WERI-Rb-1 (cell line): ENCODE results near the gene REC8.

Experiments
- DNase-seq: peaks from one replicate; pipeline ENCODE4 v3.0.0-alpha.2; 2020
- H3K27ac ChIP-seq: fragments of 250-450 bp; sonication (Bioruptor Pico); 2 replicates; pipeline ENCODE4 v1.5.1; 2020; ENCODE audit warnings: mild to moderate bottlenecking, moderate library complexity
- H3K27me3 ChIP-seq: fragments of 250-450 bp; sonication (Bioruptor Pico); 2 replicates; pipeline ENCODE4 v1.5.1; 2021; ENCODE audit warnings: mild to moderate bottlenecking, low read depth, moderate library complexity; ENCODE audit not compliant: insufficient read depth, severe bottlenecking
- H3K36me3 ChIP-seq: fragments of 250-450 bp; sonication (Bioruptor Pico); 2 replicates; pipeline ENCODE4 v1.5.1; 2020; ENCODE audit warnings: mild to moderate bottlenecking, moderate library complexity
- H3K4me3 ChIP-seq: 2 replicates; pipeline ENCODE4 v1.5.1; 2011; ENCODE audit warnings: low read depth, mild to moderate bottlenecking, control low read depth, low read length
- H3K9me3 ChIP-seq: fragments of 250-450 bp; sonication (Bioruptor Pico); 2 replicates; pipeline ENCODE4 v1.5.1; 2021; ENCODE audit warnings: mild to moderate bottlenecking, moderate library complexity; ENCODE audit not compliant: severe bottlenecking
- TF ChIP-seq, protein P1 (sequence below): IDR thresholded peaks from 2 replicates; pipeline ENCODE4 v1.5.1; 2011; ENCODE audit warnings: low read depth, mild to moderate bottlenecking, control low read depth, inconsistent platforms, low read length

The REC8 gene

DNA sequence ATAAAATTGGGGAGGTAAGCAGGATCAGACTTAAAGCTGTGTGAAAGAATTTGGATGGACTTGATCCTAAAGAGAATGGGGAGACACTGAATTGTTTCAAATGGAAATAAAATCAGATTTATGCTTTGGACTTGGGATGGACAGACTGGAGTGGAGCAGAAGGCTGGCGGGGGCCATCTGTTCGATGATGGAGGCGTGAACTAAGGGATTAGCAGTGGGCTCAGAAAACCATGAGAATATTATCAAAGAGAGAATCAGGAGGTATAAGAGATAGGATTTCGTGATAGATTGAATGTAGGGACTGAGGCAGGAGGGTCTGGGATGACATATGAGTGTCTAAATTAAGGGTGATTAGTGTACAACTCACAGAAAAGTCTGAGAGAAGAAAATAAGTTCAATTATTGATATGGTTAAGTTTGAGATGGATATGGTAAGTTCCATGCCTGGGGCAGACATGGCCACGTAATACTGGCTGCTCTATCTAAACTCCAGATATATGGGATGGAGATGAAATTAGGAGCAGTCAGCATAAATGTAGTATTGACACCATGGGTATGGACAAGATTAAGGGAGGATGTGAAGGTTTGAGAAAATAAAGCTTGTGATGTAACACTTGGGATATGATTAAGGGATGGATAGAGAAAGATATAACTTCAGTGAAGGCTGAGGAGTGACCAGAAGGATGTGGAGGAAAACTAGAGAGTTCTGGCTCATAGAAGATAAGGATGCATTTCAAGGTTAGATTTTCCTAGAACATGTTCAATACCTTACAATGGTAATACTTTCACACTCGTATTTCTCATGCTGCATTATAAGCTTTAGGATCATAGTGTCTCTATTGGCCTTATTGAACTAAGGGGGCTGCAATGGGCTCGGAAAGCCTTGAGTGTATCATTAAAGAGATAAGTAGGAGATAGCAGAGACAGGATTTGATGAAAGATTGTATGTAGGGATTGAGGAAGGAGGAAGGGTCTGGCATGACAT lies 32.6 kb downstream of the REC8 start:
- TF ChIP-seq, protein P1, sequence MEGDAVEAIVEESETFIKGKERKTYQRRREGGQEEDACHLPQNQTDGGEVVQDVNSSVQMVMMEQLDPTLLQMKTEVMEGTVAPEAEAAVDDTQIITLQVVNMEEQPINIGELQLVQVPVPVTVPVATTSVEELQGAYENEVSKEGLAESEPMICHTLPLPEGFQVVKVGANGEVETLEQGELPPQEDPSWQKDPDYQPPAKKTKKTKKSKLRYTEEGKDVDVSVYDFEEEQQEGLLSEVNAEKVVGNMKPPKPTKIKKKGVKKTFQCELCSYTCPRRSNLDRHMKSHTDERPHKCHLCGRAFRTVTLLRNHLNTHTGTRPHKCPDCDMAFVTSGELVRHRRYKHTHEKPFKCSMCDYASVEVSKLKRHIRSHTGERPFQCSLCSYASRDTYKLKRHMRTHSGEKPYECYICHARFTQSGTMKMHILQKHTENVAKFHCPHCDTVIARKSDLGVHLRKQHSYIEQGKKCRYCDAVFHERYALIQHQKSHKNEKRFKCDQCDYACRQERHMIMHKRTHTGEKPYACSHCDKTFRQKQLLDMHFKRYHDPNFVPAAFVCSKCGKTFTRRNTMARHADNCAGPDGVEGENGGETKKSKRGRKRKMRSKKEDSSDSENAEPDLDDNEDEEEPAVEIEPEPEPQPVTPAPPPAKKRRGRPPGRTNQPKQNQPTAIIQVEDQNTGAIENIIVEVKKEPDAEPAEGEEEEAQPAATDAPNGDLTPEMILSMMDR: no peak
- DNase-seq: no peak
- Histone ChIP-seq H3K9me3 (peaks cover 12% of the 10 kb centered on the region), H3K27ac (peak overlapping the region; percentile 40), H3K36me3 (peaks cover 52% of the 10 kb centered on the region), H3K4me3 (no peak overlapping the region), H3K27me3 (no peaks in the 10 kb centered on the region)

DNA sequence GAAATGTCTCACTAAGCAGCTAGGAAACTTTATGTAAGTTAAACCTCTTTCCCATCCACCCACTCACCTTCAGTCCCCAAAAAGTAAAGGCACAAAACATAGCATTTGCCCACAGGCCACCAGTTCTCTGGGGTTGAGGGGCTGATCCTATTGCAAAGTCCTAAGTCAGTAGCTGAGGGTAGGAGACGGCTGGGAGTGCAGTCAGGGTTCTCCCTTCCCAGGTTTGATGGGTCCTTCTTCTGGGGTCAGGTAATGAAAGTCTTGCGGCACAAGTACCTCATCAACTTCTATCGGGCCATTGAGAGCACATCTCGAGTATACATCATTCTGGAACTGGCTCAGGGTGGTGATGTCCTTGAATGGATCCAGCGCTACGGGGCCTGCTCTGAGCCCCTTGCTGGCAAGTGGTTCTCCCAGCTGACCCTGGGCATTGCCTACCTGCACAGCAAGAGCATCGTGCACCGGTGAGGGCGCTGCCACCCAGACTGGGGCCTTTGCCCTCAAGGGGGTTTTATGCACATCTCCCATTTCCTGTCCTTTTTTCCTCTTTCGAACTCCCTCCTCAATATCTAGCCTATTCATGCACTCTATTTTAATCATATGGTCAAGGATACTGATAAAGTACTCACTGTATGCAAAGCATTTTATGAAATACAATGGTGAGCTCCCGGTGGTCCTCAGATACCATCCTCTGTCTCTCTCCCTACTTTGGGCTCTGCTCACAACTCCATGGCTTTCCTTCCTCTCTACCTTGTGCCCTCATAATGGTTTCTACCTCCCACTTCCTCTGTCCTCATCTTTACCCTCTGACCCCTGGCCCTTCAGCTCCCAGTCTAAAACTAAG lies 34.6 kb downstream of the REC8 start:
- TF ChIP-seq, protein P1: no peak
- Histone ChIP-seq H3K27me3 (no peaks in the 10 kb centered on the region), H3K9me3 (peaks cover 8% of the 10 kb centered on the region), H3K36me3 (peaks cover 61% of the 10 kb centered on the region), H3K27ac (no peak overlapping the region), H3K4me3 (no peak overlapping the region)
- DNase-seq: no peak

DNA sequence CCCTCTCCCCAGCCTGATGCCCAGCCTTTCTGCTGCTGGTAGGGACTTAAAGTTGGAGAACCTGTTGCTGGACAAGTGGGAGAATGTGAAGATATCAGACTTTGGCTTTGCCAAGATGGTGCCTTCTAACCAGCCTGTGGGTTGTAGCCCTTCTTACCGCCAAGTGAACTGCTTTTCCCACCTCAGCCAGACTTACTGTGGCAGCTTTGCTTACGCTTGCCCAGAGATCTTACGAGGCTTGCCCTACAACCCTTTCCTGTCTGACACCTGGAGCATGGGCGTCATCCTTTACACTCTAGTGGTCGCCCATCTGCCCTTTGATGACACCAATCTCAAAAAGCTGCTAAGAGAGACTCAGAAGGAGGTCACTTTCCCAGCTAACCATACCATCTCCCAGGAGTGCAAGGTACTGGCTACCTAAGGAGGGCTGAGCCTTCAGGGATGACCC lies 35.2 kb downstream of the REC8 start:
- Histone ChIP-seq H3K9me3 (peaks cover 4% of the 10 kb centered on the region), H3K36me3 (peaks cover 57% of the 10 kb centered on the region), H3K27me3 (no peaks in the 10 kb centered on the region), H3K27ac (no peak overlapping the region), H3K4me3 (no peak overlapping the region)
- no peak for DNase-seq
- TF ChIP-seq, protein P1: no peak

DNA sequence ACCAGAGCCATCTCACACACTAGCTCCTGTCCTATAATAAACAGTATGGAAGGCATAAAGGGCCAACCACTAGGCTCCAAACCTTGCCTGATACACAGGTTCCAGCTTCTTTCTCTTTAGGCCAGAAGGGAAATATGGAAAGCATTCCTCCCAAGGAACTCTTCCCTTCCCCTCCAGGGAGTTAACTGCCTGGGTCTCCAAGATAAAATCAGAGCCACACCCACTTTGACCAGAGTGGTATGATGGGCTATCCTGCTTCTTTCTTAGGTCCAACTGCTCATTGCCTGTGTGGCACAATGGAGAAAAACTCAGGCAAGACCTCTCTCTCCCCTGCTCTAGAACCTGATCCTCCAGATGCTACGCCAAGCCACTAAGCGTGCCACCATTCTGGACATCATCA lies 35.7 kb downstream of the REC8 start:
- Histone ChIP-seq H3K27me3 (no peaks in the 10 kb centered on the region), H3K27ac (no peak overlapping the region), H3K9me3 (peaks cover 2% of the 10 kb centered on the region), H3K4me3 (no peak overlapping the region), H3K36me3 (peaks cover 57% of the 10 kb centered on the region)
- DNase-seq: no peak
- TF ChIP-seq, protein P1: no peak

DNA sequence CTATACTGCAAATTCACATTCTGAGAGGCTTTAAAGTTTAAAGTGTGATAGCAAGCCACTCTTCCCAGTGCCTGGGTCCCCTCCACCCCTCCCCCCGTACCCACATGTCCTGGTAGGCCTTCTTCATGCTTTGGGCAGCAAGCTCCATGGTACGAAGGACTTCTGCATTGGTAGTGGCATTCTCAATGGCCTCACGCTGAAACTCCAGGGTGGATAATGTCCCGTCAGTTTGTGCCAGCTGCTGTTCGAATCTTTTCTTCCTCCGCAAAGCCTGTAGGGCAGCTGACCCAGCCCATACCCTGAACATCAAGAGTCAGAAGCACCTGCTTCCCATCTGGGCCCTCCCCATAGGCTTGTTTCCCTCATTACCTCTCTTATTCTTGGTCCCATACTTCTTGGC lies 39.4 kb downstream of the REC8 start:
- TF ChIP-seq, protein P1: no peak

More for the DNA sequence above, 39.4 kb downstream of the REC8 start:
- Histone ChIP-seq H3K27me3 (no peaks in the 10 kb centered on the region), H3K36me3 (peaks cover 38% of the 10 kb centered on the region), H3K4me3 (no peak overlapping the region), H3K27ac (no peak overlapping the region), H3K9me3 (no peaks in the 10 kb centered on the region)
- no peak for DNase-seq
